HepG2 (cell line): ENCODE data around the gene HOMEZ. TPM values are rescaled to one million over a fixed set of nuclear protein-coding genes. Genes with fewer than 3 reads are reported as not detected.

Experiments used
- CBX5 ChIP-seq: sonication (generic); formaldehyde crosslinking; IDR thresholded peaks from 2 replicates; pipeline ENCODE4 v1.4.0; 2020; ENCODE audit warnings: missing genetic modification reagents, borderline replicate concordance
- NBN ChIP-seq: fragments of 450-650 bp; conservative IDR thresholded peaks from 2 replicates; pipeline ENCODE4 v1.6.1; 2017
- NR2C2 ChIP-seq: sonication (generic); formaldehyde crosslinking; IDR thresholded peaks from 2 replicates; pipeline ENCODE4 v1.4.0; 2020; ENCODE audit warnings: missing genetic modification reagents, mild to moderate bottlenecking, moderate library complexity, borderline replicate concordance
- POLR2A ChIP-seq, 2 experiments: IDR thresholded peaks; 2 replicates each; pipeline ENCODE4 v1.6.1; 2011; ENCODE audit warnings: low read depth in 2 of 2, low read length in 2 of 2, mild to moderate bottlenecking in 1 of 2, moderate library complexity in 1 of 2; ENCODE audit not compliant: insufficient read depth in 1 of 2
- RFX1 ChIP-seq: fragments of 450-650 bp; IDR thresholded peaks from 2 replicates; pipeline ENCODE4 v1.6.1; 2017
- SSRP1 ChIP-seq: IDR thresholded peaks from 2 replicates; pipeline ENCODE4 v1.6.1; 2016; ENCODE audit warnings: control low read depth
- ZNF121 ChIP-seq: sonication (generic); formaldehyde crosslinking; IDR thresholded peaks from 2 replicates; pipeline ENCODE4 v1.5.0; 2020; ENCODE audit warnings: mild to moderate bottlenecking, missing genetic modification reagents
- ZNF724P ChIP-seq: sonication (generic); formaldehyde crosslinking; IDR thresholded peaks from 2 replicates; pipeline ENCODE4 v1.8.0; 2022; ENCODE audit warnings: missing genetic modification reagents, borderline replicate concordance
- ZNF782 ChIP-seq: sonication (generic); formaldehyde crosslinking; IDR thresholded peaks from 2 replicates; pipeline ENCODE4 v1.4.0; 2020; ENCODE audit warnings: missing genetic modification reagents, mild to moderate bottlenecking, borderline replicate concordance
- ZSCAN21 ChIP-seq: sonication (generic); formaldehyde crosslinking; IDR thresholded peaks from 2 replicates; pipeline ENCODE4 v1.8.0; 2022; ENCODE audit warnings: mild to moderate bottlenecking, missing genetic modification reagents, moderate library complexity, borderline replicate concordance
- polyA plus RNA-seq, 8 experiments: library from polyadenylated mRNA; depleted of rRNA in 3 of 8; stranded (reverse) in 7 of 8; unstranded in 1 of 8; fragments of >200 nt; fragmentation: Illumina TruSeq in 4 of 8; extraction: Trizol in 4 of 8; gene quantifications; 2 replicates each; pipeline versions ENCODE4 v1.2.1 to v1.2.3, GENCODE V29; 2011 to 2016; ENCODE audit warnings: low read depth in 4 of 8, missing spikeins in 1 of 8, mixed read lengths in 1 of 8; ENCODE audit not compliant: insufficient read depth in 1 of 8
- total RNA-seq, 5 experiments: library from RNA; depleted of rRNA; stranded (reverse); fragments of >200 nt; fragmentation: Illumina TruSeq; extraction: Trizol; gene quantifications; 2 replicates each; pipeline ENCODE4 v1.2.3, GENCODE V29; 2016; ENCODE audit warnings: low read depth in 1 of 5
- TF ChIP-seq, protein P1 (sequence below): sonication (generic); formaldehyde crosslinking; IDR thresholded peaks from 2 replicates; pipeline ENCODE4 v1.5.0; 2020; ENCODE audit warnings: missing genetic modification reagents
- TF ChIP-seq, protein P2 (sequence below), 2 experiments: sonication (generic) in 1 of 2; formaldehyde crosslinking in 1 of 2; IDR thresholded peaks; 2 replicates each; pipeline versions ENCODE4 v1.5.1 to v1.6.1; 2011 to 2020; ENCODE audit warnings: borderline replicate concordance in 1 of 2, low read depth in 1 of 2, low read length in 1 of 2, mild to moderate bottlenecking in 1 of 2, missing genetic modification reagents in 1 of 2, moderate library complexity in 1 of 2
- TF ChIP-seq, protein P3 (sequence below): sonication (generic); formaldehyde crosslinking; IDR thresholded peaks from 2 replicates; pipeline ENCODE4 v1.5.1; 2020; ENCODE audit warnings: mild to moderate bottlenecking, moderate library complexity, missing genetic modification reagents
- TF ChIP-seq, protein P4 (sequence below): sonication (generic); formaldehyde crosslinking; IDR thresholded peaks from 2 replicates; pipeline ENCODE4 v1.4.0; 2020; ENCODE audit warnings: mild to moderate bottlenecking, low read depth, missing genetic modification reagents
- TF ChIP-seq, protein P5 (sequence below): sonication (generic); formaldehyde crosslinking; IDR thresholded peaks from 2 replicates; pipeline ENCODE4 v1.4.0; 2020; ENCODE audit warnings: low read depth, mild to moderate bottlenecking, missing genetic modification reagents
- TF ChIP-seq, protein P6 (sequence below): IDR thresholded peaks from 2 replicates; pipeline ENCODE4 v1.6.1; 2012; ENCODE audit warnings: inconsistent platforms
- TF ChIP-seq, protein P7 (sequence below): sonication (generic); formaldehyde crosslinking; IDR thresholded peaks from 2 replicates; pipeline ENCODE4 v1.4.0; 2020; ENCODE audit warnings: missing genetic modification reagents, borderline replicate concordance

The HOMEZ gene
- total and polyA plus RNA-seq, 2 of the 13 experiments (the other 11 are each of a cell fraction or from before 2014, with no cell fraction given), result 14.5 to 31.8 TPM

DNA sequence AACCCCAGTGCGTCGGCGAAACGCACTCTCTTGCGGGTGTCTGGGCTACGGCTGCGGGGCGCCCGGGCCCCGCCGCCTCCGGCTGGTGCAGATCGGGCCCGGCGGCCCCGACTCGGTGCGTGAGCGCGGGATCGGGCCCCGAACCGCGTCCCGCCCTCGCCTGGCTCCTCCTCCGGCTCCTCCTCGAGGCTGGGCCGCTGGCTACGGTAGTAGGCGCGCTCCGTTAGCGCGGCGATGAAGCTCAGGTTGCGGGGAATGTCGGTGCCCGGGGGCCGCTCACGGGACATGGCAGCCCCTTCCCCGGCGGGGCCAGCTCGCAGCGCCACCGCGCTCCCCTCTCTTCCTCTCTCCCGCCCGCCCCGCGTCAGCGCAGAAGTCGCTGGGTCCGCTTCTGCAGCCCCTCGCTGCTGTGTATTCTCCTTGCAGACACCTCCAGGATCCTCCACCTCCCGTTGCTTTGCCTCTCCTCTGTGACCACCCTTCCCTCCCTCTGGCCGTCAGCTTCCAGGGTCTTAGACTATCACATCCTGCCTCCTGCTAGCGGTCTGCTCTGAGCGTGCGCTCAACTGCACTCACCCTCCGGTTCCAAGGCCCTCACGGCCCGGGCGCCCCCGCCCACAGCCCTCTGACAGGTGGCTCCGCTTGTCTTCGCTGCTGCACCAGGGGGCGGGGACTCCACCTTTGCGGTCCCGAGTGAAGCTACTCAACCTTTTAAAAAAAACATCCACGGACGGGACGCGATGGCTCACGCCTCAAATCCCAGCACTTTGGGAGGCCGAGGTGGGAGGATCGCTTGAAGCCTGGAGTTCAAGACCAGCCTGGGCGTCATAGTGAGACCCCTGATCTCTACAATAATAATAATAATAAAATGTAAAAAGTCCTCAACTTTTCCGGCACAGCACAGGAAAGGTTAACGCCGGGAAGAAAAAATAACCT, 16.6 kb upstream of the HOMEZ start, which contains the start of gene PPP1R3E (continued):
- TF ChIP-seq, protein P1, sequence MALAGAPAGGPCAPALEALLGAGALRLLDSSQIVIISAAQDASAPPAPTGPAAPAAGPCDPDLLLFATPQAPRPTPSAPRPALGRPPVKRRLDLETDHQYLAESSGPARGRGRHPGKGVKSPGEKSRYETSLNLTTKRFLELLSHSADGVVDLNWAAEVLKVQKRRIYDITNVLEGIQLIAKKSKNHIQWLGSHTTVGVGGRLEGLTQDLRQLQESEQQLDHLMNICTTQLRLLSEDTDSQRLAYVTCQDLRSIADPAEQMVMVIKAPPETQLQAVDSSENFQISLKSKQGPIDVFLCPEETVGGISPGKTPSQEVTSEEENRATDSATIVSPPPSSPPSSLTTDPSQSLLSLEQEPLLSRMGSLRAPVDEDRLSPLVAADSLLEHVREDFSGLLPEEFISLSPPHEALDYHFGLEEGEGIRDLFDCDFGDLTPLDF, result no peak; the same call in 1 of the 2 replicates
- TF ChIP-seq, protein P2, sequence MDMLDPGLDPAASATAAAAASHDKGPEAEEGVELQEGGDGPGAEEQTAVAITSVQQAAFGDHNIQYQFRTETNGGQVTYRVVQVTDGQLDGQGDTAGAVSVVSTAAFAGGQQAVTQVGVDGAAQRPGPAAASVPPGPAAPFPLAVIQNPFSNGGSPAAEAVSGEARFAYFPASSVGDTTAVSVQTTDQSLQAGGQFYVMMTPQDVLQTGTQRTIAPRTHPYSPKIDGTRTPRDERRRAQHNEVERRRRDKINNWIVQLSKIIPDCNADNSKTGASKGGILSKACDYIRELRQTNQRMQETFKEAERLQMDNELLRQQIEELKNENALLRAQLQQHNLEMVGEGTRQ (IDR thresholded peaks at IDR 0.05; ENCODE audit: low read depth, low read length), result no peak
- TF ChIP-seq, protein P2 (CRISPR knock-in tag; IDR thresholded peaks at IDR 0.05; ENCODE audit: borderline replicate concordance), result 0 out of 2 replicates have a peak, but pooled peaks have one; percentile 23
- TF ChIP-seq POLR2A (IDR thresholded peaks at IDR 0.05; ENCODE audit: insufficient read depth in 1 of 2, low read depth in 2 of 2, low read length in 2 of 2) (peak in 1 of 2 experiments; percentile 86; a peak in 2 of 4 replicates), NR2C2 (CRISPR knock-in tag) (0 out of 2 replicates have a peak, but pooled peaks have one; percentile 27), ZNF782 (CRISPR knock-in tag) (no peak; the same call in 1 of the 2 replicates), RFX1 (no peak), ZSCAN21 (CRISPR knock-in tag) (no peak; the same call in 1 of the 2 replicates), ZNF121 (CRISPR knock-in tag) (no peak), ZNF724P (CRISPR knock-in tag) (peak; percentile 95), SSRP1 (CRISPR knock-in tag) (peak; percentile 78), NBN (no peak), CBX5 (peak; percentile 89; the same call in 1 of the 2 replicates)
- TF ChIP-seq, protein P3, sequence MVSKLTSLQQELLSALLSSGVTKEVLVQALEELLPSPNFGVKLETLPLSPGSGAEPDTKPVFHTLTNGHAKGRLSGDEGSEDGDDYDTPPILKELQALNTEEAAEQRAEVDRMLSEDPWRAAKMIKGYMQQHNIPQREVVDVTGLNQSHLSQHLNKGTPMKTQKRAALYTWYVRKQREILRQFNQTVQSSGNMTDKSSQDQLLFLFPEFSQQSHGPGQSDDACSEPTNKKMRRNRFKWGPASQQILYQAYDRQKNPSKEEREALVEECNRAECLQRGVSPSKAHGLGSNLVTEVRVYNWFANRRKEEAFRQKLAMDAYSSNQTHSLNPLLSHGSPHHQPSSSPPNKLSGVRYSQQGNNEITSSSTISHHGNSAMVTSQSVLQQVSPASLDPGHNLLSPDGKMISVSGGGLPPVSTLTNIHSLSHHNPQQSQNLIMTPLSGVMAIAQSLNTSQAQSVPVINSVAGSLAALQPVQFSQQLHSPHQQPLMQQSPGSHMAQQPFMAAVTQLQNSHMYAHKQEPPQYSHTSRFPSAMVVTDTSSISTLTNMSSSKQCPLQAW (CRISPR knock-in tag), result no peak
- TF ChIP-seq, protein P4, sequence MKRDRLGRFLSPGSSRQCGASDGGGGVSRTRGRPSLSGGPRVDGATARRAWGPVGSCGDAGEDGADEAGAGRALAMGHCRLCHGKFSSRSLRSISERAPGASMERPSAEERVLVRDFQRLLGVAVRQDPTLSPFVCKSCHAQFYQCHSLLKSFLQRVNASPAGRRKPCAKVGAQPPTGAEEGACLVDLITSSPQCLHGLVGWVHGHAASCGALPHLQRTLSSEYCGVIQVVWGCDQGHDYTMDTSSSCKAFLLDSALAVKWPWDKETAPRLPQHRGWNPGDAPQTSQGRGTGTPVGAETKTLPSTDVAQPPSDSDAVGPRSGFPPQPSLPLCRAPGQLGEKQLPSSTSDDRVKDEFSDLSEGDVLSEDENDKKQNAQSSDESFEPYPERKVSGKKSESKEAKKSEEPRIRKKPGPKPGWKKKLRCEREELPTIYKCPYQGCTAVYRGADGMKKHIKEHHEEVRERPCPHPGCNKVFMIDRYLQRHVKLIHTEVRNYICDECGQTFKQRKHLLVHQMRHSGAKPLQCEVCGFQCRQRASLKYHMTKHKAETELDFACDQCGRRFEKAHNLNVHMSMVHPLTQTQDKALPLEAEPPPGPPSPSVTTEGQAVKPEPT, result 0 out of 2 replicates have a peak, but pooled peaks have one; percentile 54
- TF ChIP-seq, protein P5, sequence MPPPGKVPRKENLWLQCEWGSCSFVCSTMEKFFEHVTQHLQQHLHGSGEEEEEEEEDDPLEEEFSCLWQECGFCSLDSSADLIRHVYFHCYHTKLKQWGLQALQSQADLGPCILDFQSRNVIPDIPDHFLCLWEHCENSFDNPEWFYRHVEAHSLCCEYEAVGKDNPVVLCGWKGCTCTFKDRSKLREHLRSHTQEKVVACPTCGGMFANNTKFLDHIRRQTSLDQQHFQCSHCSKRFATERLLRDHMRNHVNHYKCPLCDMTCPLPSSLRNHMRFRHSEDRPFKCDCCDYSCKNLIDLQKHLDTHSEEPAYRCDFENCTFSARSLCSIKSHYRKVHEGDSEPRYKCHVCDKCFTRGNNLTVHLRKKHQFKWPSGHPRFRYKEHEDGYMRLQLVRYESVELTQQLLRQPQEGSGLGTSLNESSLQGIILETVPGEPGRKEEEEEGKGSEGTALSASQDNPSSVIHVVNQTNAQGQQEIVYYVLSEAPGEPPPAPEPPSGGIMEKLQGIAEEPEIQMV, result peak; percentile 62; the same call in 1 of the 2 replicates
- TF ChIP-seq, protein P6, sequence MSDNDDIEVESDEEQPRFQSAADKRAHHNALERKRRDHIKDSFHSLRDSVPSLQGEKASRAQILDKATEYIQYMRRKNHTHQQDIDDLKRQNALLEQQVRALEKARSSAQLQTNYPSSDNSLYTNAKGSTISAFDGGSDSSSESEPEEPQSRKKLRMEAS, result no peak
- TF ChIP-seq, protein P7, sequence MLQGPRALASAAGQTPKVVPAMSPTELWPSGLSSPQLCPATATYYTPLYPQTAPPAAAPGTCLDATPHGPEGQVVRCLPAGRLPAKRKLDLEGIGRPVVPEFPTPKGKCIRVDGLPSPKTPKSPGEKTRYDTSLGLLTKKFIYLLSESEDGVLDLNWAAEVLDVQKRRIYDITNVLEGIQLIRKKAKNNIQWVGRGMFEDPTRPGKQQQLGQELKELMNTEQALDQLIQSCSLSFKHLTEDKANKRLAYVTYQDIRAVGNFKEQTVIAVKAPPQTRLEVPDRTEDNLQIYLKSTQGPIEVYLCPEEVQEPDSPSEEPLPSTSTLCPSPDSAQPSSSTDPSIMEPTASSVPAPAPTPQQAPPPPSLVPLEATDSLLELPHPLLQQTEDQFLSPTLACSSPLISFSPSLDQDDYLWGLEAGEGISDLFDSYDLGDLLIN, result peak; percentile 24; the same call in 1 of the 2 replicates
